ENCODE data around the gene BCAS3.
"Not testable (repeated sequence)": the region's sequence is repeated elsewhere in the genome, so short reads cannot be mapped to it uniquely, and the experiment has no call there.

The BCAS3 gene

GRCh38 chr17:60952747-60953146 lies 275.1 kb downstream of the BCAS3 start:
- no peak for DNase-seq

DNA sequence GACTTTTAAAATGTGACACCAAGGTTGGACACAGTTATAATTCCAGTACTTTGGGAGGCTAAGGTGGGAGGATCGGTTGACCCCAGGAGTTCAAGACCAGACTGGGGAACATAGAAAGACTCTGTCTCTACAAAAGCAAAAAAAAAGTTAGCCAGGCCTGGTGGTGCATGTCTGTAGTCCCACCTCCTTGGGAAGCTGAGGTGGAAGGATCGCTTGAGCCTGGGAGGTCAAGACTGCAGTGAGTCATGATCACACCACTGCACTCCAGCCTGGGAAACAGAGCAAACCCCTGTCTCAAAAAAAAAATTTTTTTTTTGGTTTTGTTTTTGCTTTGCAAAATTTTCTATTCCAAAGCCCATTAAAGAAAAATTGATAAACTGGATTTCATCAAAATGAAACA lies 281.4 kb downstream of the BCAS3 start:
- no peak for DNase-seq

DNA sequence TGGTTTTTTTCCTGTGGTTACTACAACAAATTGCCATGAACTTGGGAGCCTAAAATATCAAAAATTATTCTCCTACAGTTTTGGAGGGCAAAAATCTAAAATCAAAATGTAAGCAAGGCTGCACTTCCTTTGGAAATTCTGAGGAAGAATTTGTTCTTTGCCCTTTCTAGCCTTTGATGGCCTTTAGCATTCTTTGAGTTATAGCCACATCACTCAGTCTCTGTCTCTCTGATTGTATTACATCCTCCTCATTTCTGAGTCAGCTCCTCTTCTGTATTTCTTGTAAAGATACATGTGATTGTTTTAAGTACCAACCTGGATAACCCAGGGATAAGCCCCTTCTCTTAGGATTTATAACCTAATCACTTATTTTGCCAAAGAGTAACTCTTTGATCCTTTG lies 282.0 kb downstream of the BCAS3 start:
- DNase-seq = no peak

GRCh38 chr17:60960398-60961065 lies 282.9 kb downstream of the BCAS3 start:
- DNase-seq = no peak

- no peak for DNase-seq
Measured at GRCh38 chr17:60964160-60964559, 286.5 kb downstream of the BCAS3 start.

- DNase-seq = no peak
Measured at GRCh38 chr17:60968266-60968665, 290.6 kb downstream of the BCAS3 start.

- DNase-seq = no peak
Measured at GRCh38 chr17:60969500-60970037, 291.9 kb downstream of the BCAS3 start.

- DNase-seq = no peak
Measured at GRCh38 chr17:60970741-60971140, 293.1 kb downstream of the BCAS3 start.

GRCh38 chr17:60971515-60972369 lies 294.1 kb downstream of the BCAS3 start:
- DNase-seq = peak; percentile 37

GRCh38 chr17:60976861-60977260 lies 299.2 kb downstream of the BCAS3 start:
- not testable (repeated sequence) for DNase-seq

DNA sequence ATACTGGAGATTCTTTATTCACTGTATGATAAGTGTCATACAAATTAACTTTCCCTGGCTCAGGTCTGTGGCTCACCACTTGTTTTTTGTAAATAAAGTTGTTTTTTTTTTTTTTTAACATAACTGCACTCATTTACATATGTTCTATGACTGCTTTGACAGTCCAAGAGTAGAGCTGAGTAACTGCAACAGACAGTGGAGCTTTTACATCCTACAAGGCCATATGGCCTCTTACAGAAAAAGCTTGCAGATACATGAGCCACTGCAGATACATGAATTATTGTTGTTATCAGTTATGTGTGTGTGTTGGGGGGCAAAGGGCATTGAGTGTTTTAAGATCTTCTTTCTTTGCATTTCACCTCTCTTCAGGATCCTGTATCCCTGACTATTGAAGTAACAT lies 311.7 kb downstream of the BCAS3 start:
- DNase-seq = no peak

- DNase-seq = no peak
Measured at GRCh38 chr17:60989846-60990245, 312.2 kb downstream of the BCAS3 start.

DNA sequence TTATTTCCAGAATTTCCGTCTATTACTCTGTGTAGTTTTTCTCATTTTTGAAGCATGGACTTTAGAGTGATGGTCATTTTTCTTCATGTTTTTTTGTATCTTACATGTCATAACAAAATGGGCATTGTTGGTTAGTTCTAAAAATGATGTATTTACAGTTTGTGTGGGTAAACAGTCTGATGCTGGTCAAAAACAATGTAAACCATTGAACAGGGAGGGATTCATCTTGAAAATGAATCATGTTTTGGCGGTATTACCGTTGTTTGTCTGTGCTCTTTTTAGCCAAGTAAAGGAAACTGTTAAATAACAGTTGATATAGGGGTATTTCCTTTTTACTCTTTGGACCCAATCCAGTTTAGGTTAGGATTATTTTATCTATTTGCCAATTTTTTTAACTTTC lies 315.8 kb downstream of the BCAS3 start:
- DNase-seq = no peak

DNA sequence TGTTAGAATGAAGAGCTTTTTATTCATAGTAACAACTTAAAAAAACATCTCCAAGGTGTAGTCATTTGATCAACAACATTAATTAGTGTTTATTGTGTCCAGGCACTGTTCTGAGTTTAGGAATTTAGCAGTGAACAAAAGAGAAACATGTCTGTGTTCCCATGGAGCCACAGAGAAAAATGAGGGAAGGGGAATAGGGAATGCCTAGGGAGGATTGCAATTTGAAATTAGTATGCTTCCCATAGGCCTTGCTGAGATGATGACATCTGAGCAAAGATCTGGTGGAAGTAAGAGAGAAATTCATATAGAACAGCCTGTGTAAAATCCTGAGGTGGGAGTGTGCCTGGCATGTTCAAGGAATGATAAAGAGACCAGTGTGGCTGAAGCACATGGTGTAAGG lies 318.0 kb downstream of the BCAS3 start:
- no peak for DNase-seq

DNA sequence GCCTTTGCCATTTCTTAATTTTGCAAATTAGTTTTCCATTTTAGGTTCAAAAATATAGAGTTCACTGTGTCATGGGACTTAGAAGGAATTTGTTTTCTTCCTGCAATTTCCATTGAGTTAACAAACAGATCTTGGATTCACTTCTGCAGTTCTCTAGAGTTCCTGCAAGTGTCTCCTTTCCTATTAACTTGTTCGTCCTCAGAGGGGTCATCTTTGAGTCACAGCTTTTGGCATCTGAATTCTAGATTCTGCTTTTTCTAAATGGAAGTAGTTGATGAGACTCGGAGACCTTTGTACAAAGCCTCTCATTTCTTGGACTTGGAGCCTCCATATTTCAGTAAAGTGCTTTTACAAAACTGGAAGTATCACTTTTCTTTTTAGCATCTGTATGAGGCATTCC lies 323.3 kb downstream of the BCAS3 start:
- no peak for DNase-seq

GRCh38 chr17:61002316-61002736 lies 324.7 kb downstream of the BCAS3 start:
- DNase-seq = peak; percentile 30

- no peak for DNase-seq
Measured at GRCh38 chr17:61005358-61005757, 327.7 kb downstream of the BCAS3 start.

DNA sequence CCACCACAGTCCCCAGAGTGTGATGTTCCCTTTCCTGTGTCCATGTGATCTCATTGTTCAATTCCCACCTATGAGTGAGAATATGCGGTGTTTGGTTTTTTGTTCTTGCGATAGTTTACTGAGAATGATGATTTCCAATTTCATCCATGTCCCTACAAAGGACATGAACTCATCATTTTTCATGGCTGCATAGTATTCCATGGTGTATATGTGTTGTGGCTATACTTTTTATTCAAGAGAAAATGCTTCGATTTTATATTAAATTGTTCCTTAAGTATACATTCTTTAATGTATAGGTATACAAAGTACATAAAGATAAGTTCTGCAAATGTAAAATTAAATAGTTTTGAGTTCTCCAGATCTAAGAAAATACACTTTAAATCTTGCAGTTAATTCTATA lies 328.3 kb downstream of the BCAS3 start:
- DNase-seq = not testable (repeated sequence)

- no peak for DNase-seq
Measured at GRCh38 chr17:61007980-61008379, 330.3 kb downstream of the BCAS3 start.

DNA sequence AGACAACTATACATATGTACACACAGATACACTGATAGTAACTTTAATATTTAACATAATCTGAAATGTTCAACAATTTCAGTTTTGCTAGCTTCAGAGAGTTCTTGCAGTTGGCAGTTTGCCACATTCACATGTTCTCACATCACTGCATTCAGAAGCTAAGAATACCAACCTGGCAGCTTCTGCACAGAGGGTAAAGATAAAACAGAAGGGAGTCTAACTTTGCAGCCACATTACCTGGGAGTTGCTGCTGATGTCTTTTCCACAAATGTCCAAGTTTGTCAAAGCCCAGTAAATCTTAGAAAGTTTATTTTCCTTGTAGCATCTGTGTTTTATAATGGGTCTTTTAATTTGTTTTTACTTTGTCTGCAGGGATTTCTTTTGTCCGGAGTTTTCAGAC lies 332.0 kb downstream of the BCAS3 start:
- no peak for DNase-seq

GRCh38 chr17:61010661-61011170 lies 333.1 kb downstream of the BCAS3 start:
- no peak for DNase-seq

- no peak for DNase-seq
Measured at GRCh38 chr17:61011251-61011650, 333.6 kb downstream of the BCAS3 start.

DNA sequence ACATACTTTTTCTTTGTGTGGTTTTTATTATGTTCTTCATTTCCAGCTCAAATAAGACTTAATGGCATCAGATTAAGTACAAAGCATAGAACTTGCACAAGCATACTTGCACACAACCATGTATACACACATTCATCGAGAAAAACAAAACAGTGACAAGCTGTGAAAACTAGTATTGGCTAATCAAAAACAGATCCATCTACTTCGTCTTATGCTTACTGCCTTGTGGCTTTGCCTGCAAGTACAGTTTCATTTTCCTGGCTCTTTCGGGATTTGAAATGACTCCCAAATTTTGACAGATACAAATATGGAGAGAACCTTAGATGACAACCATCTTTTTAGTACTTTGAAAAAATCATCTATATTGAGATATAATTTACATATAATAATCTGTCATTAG lies 338.3 kb downstream of the BCAS3 start:
- DNase-seq = no peak
